PFSK-1 (cell line): ENCODE results near the gene LGI1.

Experiments
- FOXP2 ChIP-seq: optimal IDR thresholded peaks from 2 replicates; pipeline ENCODE3; 2011; ENCODE audit warnings: borderline replicate concordance, control low read depth, inconsistent platforms; ENCODE audit not compliant: insufficient read depth; ENCODE audit errors: extremely low read length, extremely low read depth
- POLR2AphosphoS5 ChIP-seq: IDR thresholded peaks from 2 replicates; pipeline ENCODE4 v1.6.1; 2012; ENCODE audit warnings: low read depth, mild to moderate bottlenecking, control low read depth, low read length, moderate library complexity
- REST ChIP-seq, 2 experiments: IDR thresholded peaks; 2 replicates each; pipeline versions ENCODE4 v1.6.1 to v1.8.0; 2011 to 2012; ENCODE audit warnings: low read depth in 2 of 2, low read length in 2 of 2, control low read depth in 1 of 2, inconsistent platforms in 1 of 2, mild to moderate bottlenecking in 1 of 2, moderate library complexity in 1 of 2; ENCODE audit not compliant: insufficient read depth in 1 of 2
- SIN3A ChIP-seq: IDR thresholded peaks from 2 replicates; pipeline ENCODE4 v1.6.1; 2012; ENCODE audit warnings: mild to moderate bottlenecking, low read length, moderate library complexity, borderline replicate concordance; ENCODE audit not compliant: insufficient read depth
- TAF1 ChIP-seq: IDR thresholded peaks from 2 replicates; pipeline ENCODE4 v1.6.1; 2012; ENCODE audit warnings: low read length, control low read depth, borderline replicate concordance; ENCODE audit not compliant: insufficient read depth

Gene LGI1

GRCh38 chr10:93844979-93845626 is 87.4 kb downstream of the LGI1 start:
- no peak for TF ChIP-seq SIN3A
- TF ChIP-seq REST (IDR thresholded peaks at IDR 0.05; ENCODE audit: insufficient read depth in 1 of 2, low read depth in 2 of 2, low read length in 2 of 2), result no peak
- no peak for TF ChIP-seq POLR2AphosphoS5
- TF ChIP-seq TAF1, result no peak
- no peak for TF ChIP-seq FOXP2
